Neural progenitor cell (in vitro differentiated cells): Measurements from ENCODE around the gene PRM1.

Source experiments
- EZH2phosphoT487 ChIP-seq: fragments of 200-600 bp; sonication (generic); IDR thresholded peaks from 2 replicates; pipeline ENCODE4 v1.6.1; 2017; ENCODE audit warnings: antibody characterized with exemption
- TF ChIP-seq, protein P1 (sequence below): fragments of 200-600 bp; sonication (generic); IDR thresholded peaks from 2 replicates; pipeline ENCODE4 v1.5.1; 2017; ENCODE audit warnings: antibody characterized with exemption, mild to moderate bottlenecking

- TF ChIP-seq, protein P1, sequence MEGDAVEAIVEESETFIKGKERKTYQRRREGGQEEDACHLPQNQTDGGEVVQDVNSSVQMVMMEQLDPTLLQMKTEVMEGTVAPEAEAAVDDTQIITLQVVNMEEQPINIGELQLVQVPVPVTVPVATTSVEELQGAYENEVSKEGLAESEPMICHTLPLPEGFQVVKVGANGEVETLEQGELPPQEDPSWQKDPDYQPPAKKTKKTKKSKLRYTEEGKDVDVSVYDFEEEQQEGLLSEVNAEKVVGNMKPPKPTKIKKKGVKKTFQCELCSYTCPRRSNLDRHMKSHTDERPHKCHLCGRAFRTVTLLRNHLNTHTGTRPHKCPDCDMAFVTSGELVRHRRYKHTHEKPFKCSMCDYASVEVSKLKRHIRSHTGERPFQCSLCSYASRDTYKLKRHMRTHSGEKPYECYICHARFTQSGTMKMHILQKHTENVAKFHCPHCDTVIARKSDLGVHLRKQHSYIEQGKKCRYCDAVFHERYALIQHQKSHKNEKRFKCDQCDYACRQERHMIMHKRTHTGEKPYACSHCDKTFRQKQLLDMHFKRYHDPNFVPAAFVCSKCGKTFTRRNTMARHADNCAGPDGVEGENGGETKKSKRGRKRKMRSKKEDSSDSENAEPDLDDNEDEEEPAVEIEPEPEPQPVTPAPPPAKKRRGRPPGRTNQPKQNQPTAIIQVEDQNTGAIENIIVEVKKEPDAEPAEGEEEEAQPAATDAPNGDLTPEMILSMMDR = no peak
- TF ChIP-seq EZH2phosphoT487 = no peak
Observed at GRCh38 chr16:11232302-11232851, 48.8 kb downstream of the PRM1 start.
